CD4-positive, alpha-beta T cell treated with Interleukin-17A for 4 hours (primary cell): ENCODE data around the gene OTX2.

Experiments used
- DNase-seq: peaks from one replicate; pipeline ENCODE4 v3.0.0-alpha.2; 2020; ENCODE audit warnings: mixed read lengths

The OTX2 gene

DNA sequence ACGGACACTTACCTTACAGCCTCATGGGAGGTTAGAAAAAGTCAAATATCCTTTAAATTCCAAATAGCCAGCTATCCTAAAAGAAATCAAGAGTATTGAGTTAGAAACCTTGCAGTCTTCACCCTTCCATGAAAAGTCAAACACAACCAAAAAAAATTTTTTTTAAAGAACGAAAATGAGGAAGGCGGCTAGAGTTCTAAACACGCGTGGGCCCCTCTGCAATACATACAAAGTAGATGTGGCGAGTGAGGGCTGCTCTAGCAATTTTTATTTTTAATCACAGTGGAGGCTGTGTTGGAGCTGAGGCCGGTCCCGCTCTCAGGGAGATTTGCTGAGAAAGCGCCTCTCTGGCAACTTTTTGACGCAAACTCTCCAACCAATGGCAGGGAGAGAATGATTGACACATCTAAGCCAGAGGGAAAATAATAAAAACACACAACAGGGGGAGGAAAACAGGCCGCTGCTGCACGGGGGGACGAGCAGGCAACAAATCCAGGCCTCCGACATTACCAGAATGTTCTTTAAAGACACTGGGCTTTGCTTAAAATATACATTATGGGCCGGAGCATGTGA lies at the start of gene OTX2:
TSS of gene OTX2 (minus strand) at position 333 of the 573 bp plus-strand sequence. CDS start 5,023 bp downstream, outside the sequence.
- DNase-seq: no peak

DNA sequence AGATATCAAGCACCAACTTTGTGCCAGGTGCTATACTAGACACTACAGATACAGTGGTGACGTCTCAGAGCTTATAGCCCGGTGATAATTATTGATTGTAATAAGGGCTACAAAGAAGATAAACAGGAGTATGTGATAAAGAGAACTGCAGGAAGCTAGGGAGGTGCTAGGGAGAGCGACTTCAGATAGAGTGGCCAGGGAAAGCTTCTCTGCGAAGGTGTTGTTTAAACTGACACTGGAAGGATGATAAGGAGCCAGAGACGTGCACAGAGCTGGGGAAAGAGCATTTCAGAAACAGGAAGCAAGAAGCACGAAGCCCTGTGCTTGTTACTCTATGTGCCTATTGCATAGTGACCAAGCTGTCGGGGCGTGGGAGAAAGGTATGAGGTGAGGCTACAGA lies 48.1 kb upstream of the OTX2 start:
- DNase-seq: no peak

DNA sequence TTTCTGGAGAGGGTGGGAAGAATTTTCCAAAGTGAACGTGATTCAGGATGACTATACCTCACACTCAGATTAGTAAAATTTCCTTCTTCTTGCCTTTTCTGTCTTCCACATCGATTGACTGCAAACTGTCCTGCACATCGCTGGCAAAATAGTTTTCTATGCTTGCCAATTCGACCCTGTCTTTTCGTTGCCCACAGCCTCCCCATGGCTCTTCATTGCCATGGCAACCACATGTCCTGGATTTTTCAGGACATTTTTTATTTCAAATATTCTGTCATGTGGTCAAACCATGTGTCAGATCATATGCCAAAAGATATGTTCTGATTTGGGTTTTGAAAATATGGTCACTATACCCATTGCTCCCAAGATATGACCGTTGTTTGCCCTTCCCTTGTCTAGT lies 46.9 kb upstream of the OTX2 start:
- DNase-seq: no peak

GRCh38 chr14:56855891-56856461 lies 45.7 kb upstream of the OTX2 start:
- DNase-seq: no peak

DNA sequence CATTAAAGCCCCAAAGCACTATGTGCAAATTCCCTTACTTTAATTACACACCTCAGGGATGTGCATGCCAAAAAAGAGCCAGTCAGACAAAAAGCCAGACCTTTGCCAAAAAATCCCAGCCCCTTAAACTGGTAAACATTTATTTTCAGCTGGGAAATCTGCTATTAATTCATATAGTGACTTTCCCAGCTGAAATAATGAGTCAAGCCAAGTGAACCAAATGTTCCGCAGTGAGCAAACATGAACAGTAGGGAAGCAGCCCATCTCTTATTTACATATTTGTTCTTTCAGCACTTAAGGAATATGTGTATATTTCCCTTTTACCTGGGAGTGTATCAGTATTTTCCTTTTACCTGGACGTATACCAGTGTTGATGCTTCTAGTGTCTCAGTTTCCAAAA lies 44.0 kb upstream of the OTX2 start:
- no peak for DNase-seq

DNA sequence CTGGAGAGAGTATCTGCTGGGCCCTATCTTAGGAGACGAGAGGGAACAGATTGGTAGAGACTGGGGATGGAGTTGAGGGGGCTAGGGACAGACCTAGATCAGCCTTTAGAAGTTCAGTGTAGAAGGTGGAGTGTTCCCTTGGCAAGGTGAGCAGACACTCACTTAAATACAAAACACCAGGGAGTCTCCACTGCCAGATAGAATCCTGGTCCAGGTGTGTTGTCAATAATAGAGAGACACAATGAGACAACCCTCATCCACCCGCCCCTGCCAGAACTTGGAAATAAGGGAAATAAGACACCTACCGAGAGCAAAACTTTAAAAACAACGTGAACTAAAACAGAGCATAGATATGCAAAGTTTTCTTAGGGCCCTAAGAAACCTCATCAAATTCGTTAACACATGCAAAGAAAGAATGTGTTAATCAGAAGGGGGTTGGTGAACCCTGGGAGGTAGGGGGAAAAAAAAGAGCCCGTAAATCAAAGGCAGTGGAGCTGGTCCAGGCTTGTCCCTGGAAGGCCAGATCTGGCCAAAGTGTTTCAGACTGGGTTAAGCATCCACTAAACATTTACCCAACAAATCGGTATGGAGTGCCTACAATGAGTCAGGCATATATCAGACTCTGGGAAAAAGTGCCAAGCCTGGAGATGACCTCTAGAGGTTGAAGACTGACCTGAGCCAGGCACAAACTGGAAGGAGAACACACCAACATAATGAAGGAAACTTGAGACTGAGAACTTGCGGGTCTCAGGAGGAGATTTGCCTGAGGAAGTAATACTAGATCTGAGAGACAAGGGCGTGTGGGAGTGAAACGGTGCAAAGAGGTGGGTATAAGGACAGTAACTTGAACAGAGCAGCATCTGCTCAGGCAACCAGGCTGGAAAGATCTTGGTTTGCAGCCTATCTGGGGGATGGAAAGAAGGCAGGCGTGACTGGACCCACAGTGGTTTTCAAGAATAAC lies 37.0 kb upstream of the OTX2 start:
- DNase-seq: no peak

DNA sequence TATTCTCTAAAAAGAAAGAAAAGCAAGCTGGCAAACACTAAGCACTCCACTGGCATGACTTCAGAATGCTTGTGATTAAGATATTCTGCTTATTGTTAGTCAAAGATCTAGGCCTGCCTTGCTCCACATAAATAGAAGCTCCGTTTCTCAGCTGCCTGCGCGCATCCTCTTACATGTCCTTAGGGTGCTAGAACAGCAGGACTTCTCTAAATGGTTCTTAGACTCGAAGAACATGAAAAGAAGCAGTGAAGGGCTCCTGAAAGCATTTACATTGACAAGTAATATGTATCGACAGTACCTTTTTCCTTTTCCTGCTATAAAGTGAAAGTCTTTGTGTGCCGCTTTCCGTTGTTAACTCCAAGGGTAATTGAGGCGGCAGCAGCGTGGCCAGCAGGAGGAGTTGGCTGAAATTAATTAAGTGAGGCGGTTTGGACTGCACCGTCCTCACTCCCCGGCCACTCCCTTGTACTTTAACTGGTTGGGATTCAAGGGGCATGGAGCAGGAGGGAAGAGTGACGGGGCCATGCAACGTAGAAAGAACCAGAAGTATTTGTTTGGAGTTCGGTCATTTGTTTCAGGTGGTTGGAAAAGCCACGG lies 34.2 kb upstream of the OTX2 start:
- no peak for DNase-seq

GRCh38 chr14:56841611-56842010 lies 31.3 kb upstream of the OTX2 start:
- DNase-seq: no peak

DNA sequence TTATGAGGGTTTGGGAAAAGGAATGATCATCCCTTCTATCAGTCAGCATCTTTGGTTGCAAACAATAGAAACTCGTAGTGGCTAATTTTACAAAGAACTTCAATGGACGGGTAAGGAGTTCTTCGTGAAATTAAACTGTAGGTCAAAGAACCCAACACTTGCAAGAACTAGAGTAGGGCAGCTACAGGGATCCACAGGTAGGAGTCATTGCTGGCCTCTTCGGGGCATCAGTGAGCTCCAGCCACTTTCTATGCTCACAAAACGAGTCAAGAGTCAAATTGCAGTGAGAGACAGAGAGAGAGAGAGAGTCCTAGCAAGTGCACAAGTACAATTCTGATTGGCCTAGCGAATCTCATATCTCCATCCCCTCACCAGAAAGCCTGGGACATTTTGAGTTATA lies 29.9 kb upstream of the OTX2 start:
- no peak for DNase-seq

DNA sequence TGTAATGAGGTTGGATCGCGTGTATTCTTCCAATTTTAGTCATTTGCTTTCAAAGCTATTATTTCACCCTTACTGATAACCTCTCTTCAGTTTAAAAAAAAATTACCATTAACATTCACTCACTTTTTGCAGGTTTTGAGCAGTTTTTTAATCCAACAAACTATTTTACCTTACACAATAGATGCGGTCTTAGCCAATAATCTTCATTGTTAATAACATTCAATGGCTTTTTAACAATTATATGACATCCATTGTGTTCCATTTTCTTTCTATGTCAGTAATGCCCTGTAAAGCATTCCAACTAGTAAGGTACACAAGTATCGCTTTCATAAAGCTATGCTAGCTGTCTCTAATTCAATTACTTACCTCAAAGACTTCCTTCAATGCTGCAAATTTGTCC lies 18.9 kb upstream of the OTX2 start:
- DNase-seq: no peak

DNA sequence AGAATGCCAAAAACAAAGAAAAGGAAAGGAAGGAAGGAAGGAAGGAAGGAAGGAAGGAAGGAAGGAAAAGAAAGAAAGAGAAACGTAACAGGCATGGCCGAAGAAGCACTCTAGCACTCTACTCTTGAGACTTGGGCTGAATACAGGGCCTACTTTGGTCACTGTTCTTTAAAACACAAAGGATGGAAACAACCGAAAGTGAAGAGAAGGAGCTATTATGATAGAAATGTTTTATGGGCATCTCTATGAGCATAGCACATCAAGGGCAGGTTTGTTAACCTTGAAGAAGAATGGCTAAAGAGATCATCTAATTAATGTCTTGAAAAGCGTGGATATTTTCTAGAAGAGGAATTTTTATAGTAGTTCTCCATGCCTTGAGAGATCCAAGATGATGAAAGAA lies 15.9 kb upstream of the OTX2 start:
- no peak for DNase-seq

DNA sequence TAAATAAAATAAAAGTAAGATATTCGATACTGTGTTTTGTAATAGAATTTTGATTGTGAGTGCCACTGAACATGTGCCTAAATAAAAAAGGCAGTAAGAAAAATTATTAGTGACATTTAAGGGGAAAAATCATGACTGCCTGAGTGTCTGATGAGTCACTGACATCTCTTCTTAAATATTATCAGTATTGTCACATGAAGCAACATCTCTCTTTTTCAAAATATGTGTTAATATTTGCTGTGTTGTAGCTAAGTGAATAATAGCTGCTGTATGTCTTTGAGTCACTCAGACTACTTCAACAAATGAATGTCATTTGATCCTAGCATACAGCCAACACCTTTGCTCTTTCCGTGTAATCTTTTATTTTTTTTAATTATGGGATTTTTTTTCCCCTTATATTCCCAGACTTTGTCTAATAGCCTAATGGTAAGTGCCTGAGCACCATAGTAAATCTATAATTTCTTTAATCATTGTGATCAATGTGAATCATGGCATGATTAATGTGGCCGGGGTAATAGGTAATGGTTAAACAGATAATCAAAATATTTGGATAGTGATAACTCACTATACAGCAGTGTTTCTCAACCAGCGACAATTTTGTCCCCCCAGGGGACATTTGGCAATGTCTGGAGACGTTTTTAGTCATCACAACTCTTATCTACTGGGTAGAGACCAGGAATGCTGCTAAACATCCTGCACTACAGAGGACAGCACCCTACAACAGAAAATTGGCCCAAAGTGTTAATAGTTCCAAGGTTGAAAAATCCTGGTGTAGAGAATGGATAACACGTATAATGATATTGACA lies 11.7 kb upstream of the OTX2 start:
- DNase-seq: no peak

GRCh38 chr14:56821177-56821576 lies 10.9 kb upstream of the OTX2 start:
- DNase-seq: no peak

GRCh38 chr14:56817396-56817921 lies 7.2 kb upstream of the OTX2 start:
- no peak for DNase-seq

DNA sequence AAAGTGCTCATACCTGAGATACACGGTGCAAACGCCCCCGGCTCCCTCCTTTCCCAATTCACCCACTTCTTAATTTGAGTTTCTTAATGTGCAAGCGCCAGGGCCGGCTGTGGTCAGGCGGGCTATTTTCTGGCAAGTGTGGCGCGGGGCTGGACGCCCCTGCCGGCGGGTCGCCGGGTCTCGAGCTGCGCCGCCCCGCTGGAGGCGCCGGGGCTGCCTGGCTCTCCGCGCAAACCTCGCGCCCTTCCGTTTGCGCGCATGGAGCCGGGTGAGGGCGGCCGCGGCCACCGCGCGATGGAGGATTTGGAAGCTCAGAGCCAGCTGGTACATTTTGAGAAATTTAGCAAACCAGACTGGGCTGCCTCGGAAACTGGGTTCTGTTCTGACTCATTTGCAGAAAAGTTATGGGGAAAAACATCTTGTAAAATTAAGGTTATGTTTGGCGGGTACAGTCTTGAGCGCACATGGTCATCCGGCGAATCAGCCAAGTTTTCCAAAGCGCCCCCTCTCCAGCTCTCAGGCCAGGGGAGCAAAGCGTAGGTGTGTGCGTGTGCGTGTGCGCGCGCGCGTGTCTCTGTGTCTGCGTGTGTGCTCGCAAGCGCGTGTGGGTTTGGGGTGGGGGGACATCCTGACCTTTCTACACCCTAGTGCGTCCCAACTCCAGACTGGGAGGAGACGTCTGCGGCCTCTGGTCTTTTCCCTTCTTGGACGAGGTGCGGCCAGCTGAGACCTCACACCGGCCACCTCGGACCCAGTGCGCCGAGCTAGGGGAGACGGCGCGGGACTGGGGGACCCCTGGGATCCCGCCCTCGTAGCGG lies 6.5 kb upstream of the OTX2 start:
- DNase-seq: no peak

GRCh38 chr14:56815745-56816144 lies 5.5 kb upstream of the OTX2 start:
- no peak for DNase-seq

GRCh38 chr14:56814969-56815700 lies 4.9 kb upstream of the OTX2 start:
- DNase-seq: no peak

DNA sequence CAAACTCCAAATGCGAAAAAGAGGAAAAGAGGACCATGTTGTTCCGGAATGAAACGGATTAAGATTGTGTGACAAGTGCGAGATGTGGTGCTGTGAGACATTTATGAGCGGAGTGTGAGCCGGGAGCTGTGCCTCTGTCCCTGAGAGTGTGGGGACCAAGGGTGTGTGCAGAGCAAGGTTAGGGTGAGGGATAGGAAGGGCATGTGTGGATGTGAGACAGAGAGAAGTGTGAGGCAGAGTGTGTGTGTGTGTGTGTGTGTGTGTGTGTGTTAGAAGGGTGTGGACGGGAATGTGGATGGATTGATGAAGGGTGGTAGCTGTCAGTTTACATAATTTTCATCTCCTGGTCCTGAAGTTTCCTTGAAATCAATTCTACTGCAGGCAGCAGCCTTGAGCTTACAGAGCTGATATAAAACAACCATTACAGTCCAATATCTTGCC lies 4.3 kb upstream of the OTX2 start:
- DNase-seq: no peak

GRCh38 chr14:56813143-56813551 lies 2.9 kb upstream of the OTX2 start:
- no peak for DNase-seq

GRCh38 chr14:56812364-56813141 lies 2.3 kb upstream of the OTX2 start:
- DNase-seq: no peak
